ENCODE measurements around the gene DPRX. TPM values are rescaled to one million over a fixed set of nuclear protein-coding genes. Genes with fewer than 3 reads are reported as not detected.

Gene DPRX
- total and polyA plus RNA-seq, 2 donors (not counting 3 experiments of a cell fraction or from before 2014, with no cell fraction given) = not detected

- intact Hi-C loops (cut with micrococcal nuclease) (no loop called here), dilution Hi-C loops (cut with MboI; ENCODE audit: extremely low pct_ligation_motif_present, low sequenced_read_pairs) (no loop called here)
- ChIA-PET POLR2A (no interaction called here), CTCF (no interaction called here)
- DNase-seq (ENCODE audit: low read depth, low spot score) = no peak
- no peak overlapping the region for H2AFZ ChIP-seq (ENCODE audit: low read depth, low read length)
- no peaks in the 10 kb centered on the region for H4K20me1 ChIP-seq (replicated peaks; ENCODE audit: control insufficient read depth, extremely low read depth, insufficient read depth, low read length)
- no peaks in the 10 kb centered on the region for H3K9me1 ChIP-seq (replicated peaks; ENCODE audit: control insufficient read depth, extremely low read depth, insufficient read depth, low read length)
- H3K36me3 ChIP-seq (ENCODE audit: control insufficient read depth in 2 of 2, extremely low read depth in 1 of 2, insufficient read depth in 2 of 2, low read length in 2 of 2) = no peaks in the 10 kb centered on the region
- no TSS peak for BruUV-seq (replicated peaks)
- H3K27me3 ChIP-seq (ENCODE audit: control insufficient read depth in 2 of 2, insufficient read depth in 2 of 2, low read length in 2 of 2) = no peaks in the 10 kb centered on the region
- TF ChIP-seq EZH2 (IDR thresholded peaks at IDR 0.05; ENCODE audit: borderline replicate concordance, low read depth, low read length, severe bottlenecking) (no peak), POLR2AphosphoS5 (IDR thresholded peaks at IDR 0.05; ENCODE audit: insufficient read depth, low read depth, low read length) (no peak), GATA2 (IDR thresholded peaks at IDR 0.05; ENCODE audit: insufficient read depth, insufficient read length, low read depth, low read length) (no peak), MAX (IDR thresholded peaks at IDR 0.05; ENCODE audit: insufficient read depth, insufficient read length) (no peak), JUN (IDR thresholded peaks at IDR 0.05; ENCODE audit: borderline replicate concordance, insufficient read depth, insufficient read length, low read depth) (no peak), MYC (IDR thresholded peaks at IDR 0.05; ENCODE audit: low read depth, low read length) (no peak), POLR2A (IDR thresholded peaks at IDR 0.05; ENCODE audit: low read depth, low read length) (no peak), CTCF (IDR thresholded peaks at IDR 0.05; ENCODE audit: extremely low read depth in 1 of 2, insufficient read depth in 1 of 2, low read depth in 1 of 2, low read length in 2 of 2) (no peak), FOS (IDR thresholded peaks at IDR 0.05; ENCODE audit: borderline replicate concordance, insufficient read depth, low read length) (no peak)
- peaks cover 1% of the 10 kb centered on the region for H3K9me3 ChIP-seq (replicated peaks; ENCODE audit: control insufficient read depth, insufficient read depth, low read length)
- H3K4me2 ChIP-seq (ENCODE audit: insufficient read depth, low read length) = no peak overlapping the region
- FAIRE-seq = no peak
- H3K4me3 ChIP-seq (replicated peaks in 1 of 3; ENCODE audit: insufficient read depth in 1 of 3, low read depth in 1 of 3, low read length in 3 of 3) = no peak overlapping the region
- H3K9ac ChIP-seq (replicated peaks; ENCODE audit: extremely low read depth, insufficient read depth, low read length) = no peak overlapping the region
- no peak overlapping the region for H3K27ac ChIP-seq (ENCODE audit: insufficient read depth, low read depth, low read length)
- no peaks in the 10 kb centered on the region for H3K4me1 ChIP-seq (ENCODE audit: control insufficient read depth, extremely low read depth, insufficient read depth, low read length)
- no peaks in the 10 kb centered on the region for H3K79me2 ChIP-seq (ENCODE audit: control insufficient read depth, insufficient read depth, low read length)
Observed at GRCh38 chr19:53642381-53643099, 10.7 kb downstream of the DPRX start.

All from endothelial cell of umbilical vein (primary cell).